DND-41 (cell line): ENCODE results near the gene SLC6A18.

ENCODE experiments used
- ATAC-seq: fragments of 200-7000 bp; cut with Tn5 transposase; 3 replicates; pipeline ENCODE4 v1.9.1; 2021; ENCODE audit warnings: low read depth; ENCODE audit not compliant: insufficient read depth
- DNase-seq: peaks from one replicate; pipeline ENCODE4 v3.0.0-alpha.2; 2020
- H2AFZ ChIP-seq: 2 replicates; pipeline ENCODE4 v1.6.0; 2012; ENCODE audit warnings: low read depth, low read length
- H3K27ac ChIP-seq: 2 replicates; pipeline ENCODE4 v1.5.1; 2012; ENCODE audit warnings: low read length, inconsistent platforms
- H3K27me3 ChIP-seq: fragments of 200-600 bp; sonication (generic); 2 replicates; pipeline ENCODE4 v1.6.0; 2012; ENCODE audit warnings: low read length, mild to moderate bottlenecking, inconsistent platforms; ENCODE audit not compliant: insufficient read depth, poor library complexity
- H3K36me3 ChIP-seq: 2 replicates; pipeline ENCODE4 v1.5.1; 2012; ENCODE audit warnings: low read length, inconsistent platforms; ENCODE audit not compliant: insufficient read depth
- H3K4me1 ChIP-seq: 2 replicates; pipeline ENCODE4 v1.5.1; 2012; ENCODE audit warnings: mild to moderate bottlenecking, low read length; ENCODE audit not compliant: insufficient read depth
- H3K4me2 ChIP-seq: 2 replicates; pipeline ENCODE4 v1.6.0; 2012; ENCODE audit warnings: mild to moderate bottlenecking, moderate library complexity, low read length, inconsistent platforms; ENCODE audit not compliant: insufficient read depth
- H3K4me3 ChIP-seq, 2 experiments: fragments of 200-600 bp in 1 of 2; shearing (Covaris generic) in 1 of 2; 2 replicates each; pipeline ENCODE4 v1.5.1; 2012 to 2016; ENCODE audit warnings: inconsistent platforms in 2 of 2, low read length in 2 of 2, mild to moderate bottlenecking in 2 of 2, low read depth in 1 of 2, moderate library complexity in 1 of 2
- H3K79me2 ChIP-seq: 2 replicates; pipeline ENCODE4 v1.6.0; 2012; ENCODE audit warnings: low read length, inconsistent platforms; ENCODE audit not compliant: insufficient read depth
- H3K9ac ChIP-seq: 2 replicates; pipeline ENCODE4 v1.6.0; 2012; ENCODE audit warnings: low read depth, mild to moderate bottlenecking, inconsistent platforms, low read length, moderate library complexity
- H3K9me3 ChIP-seq: 2 replicates; pipeline ENCODE4 v1.5.1; 2012; ENCODE audit warnings: low read length, moderate library complexity, mild to moderate bottlenecking, inconsistent platforms; ENCODE audit not compliant: insufficient read depth, severe bottlenecking
- H4K20me1 ChIP-seq: 2 replicates; pipeline ENCODE4 v1.6.0; 2012; ENCODE audit warnings: low read length; ENCODE audit not compliant: insufficient read depth
- CTCF ChIP-seq: IDR thresholded peaks from 2 replicates; pipeline ENCODE4 v1.5.1; 2012; ENCODE audit warnings: borderline replicate concordance, low read length, moderate library complexity, mild to moderate bottlenecking; ENCODE audit not compliant: poor library complexity, severe bottlenecking; ENCODE audit errors: extremely low read depth
- EZH2 ChIP-seq: IDR thresholded peaks from 3 replicates; pipeline ENCODE4 v1.6.1; 2012; ENCODE audit warnings: borderline replicate concordance, low read depth, mild to moderate bottlenecking, moderate library complexity, low read length, inconsistent platforms; ENCODE audit not compliant: severe bottlenecking

The SLC6A18 gene

DNA sequence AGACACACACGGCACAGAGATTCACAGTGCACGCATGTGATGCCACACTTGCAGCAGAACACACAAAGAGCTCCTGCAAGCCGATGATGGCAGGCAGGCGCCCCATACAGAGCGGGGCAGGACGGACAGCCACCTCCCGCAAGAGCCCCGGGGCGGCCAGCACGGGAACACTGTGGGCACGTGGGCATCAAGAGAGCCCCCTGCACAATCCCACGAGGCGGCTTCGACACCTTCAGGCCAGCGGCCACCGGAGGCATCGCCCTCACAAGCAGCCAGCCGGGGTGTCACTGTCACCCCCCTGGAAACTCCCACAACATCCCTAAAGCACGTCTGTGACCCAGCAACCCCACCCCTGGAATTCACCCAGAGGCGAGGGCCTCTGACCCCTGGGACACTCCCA, 51.7 kb downstream of the SLC6A18 start:
- no peaks in the 10 kb centered on the region for H3K27me3 ChIP-seq
- no peak for TF ChIP-seq CTCF
- TF ChIP-seq EZH2 = no peak
- H3K27ac ChIP-seq = no peak overlapping the region
- H3K9ac ChIP-seq = no peak overlapping the region
- peaks cover 23% of the 10 kb centered on the region for H3K36me3 ChIP-seq
- H3K9me3 ChIP-seq = peaks cover 2% of the 10 kb centered on the region
- no peak overlapping the region for H3K4me3 ChIP-seq
- no peak overlapping the region for H2AFZ ChIP-seq
- no peak overlapping the region for H3K4me2 ChIP-seq
- no peaks in the 10 kb centered on the region for H3K79me2 ChIP-seq
- no peaks in the 10 kb centered on the region; the same call in 1 of the 2 replicates for H4K20me1 ChIP-seq
- ATAC-seq (no peak), DNase-seq (no peak)
- peaks cover 18% of the 10 kb centered on the region for H3K4me1 ChIP-seq

DNA sequence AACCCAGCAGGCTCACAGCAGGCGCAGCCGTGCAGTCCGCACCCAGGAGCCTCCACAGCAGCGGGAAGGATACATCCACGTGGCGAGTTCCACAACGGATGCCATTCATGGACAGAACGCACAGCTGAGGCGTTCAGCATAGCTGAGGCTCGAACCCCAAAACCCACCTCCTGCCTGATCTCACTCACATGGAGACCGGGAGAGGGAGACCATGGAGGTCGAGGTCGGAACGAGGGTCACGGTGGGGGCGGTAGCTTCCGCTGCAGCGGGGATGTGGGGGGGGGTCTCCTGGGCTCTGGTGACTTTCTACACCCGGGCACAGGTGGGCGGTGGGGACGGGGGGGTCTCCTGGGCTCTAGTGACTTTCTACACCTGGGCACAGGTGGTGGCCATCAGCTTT, 52.1 kb downstream of the SLC6A18 start:
- no peak for TF ChIP-seq EZH2
- no peak for TF ChIP-seq CTCF

DNA sequence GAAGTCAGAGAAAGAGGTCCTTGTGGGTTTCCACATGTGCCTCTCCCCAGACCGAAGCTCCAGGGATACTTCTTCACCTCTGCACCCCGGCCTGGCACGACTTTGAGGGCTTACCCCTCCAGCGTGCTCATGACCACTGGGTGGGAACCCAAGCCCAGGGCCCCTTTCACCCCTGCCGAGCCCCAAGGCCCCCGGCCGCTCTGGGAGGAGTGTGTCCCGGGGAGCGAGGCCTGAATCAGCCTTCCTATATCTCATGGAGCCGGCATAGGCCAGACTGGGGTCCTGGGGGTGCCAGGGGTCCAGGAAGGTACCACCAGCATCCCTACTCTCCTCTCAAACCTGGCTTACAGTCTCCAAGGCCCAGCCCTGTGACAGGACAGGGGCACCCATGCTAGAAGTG, 52.6 kb downstream of the SLC6A18 start:
- H3K4me3 ChIP-seq = no peak overlapping the region
- peaks cover 2% of the 10 kb centered on the region for H3K9me3 ChIP-seq
- no peak overlapping the region for H3K9ac ChIP-seq
- no peaks in the 10 kb centered on the region for H3K27me3 ChIP-seq
- no peak overlapping the region for H3K4me2 ChIP-seq
- TF ChIP-seq EZH2 = no peak
- TF ChIP-seq CTCF = no peak
- no peak overlapping the region; the same call in 1 of the 2 replicates for H3K27ac ChIP-seq
- peaks cover 23% of the 10 kb centered on the region for H3K36me3 ChIP-seq
- H2AFZ ChIP-seq = no peak overlapping the region
- H3K79me2 ChIP-seq = no peaks in the 10 kb centered on the region
- no peaks in the 10 kb centered on the region; the same call in 1 of the 2 replicates for H4K20me1 ChIP-seq
- H3K4me1 ChIP-seq = peaks cover 18% of the 10 kb centered on the region
- no peak for ATAC-seq
- DNase-seq = no peak

More for the DNA sequence above, 52.1 kb downstream of the SLC6A18 start:
- H4K20me1 ChIP-seq = no peaks in the 10 kb centered on the region; the same call in 1 of the 2 replicates
- no peak overlapping the region for H3K9ac ChIP-seq
- ATAC-seq = no peak
- no peak for DNase-seq
- H2AFZ ChIP-seq = no peak overlapping the region
- no peak overlapping the region for H3K4me3 ChIP-seq
- H3K27ac ChIP-seq = no peak overlapping the region
- H3K36me3 ChIP-seq = peaks cover 23% of the 10 kb centered on the region
- H3K27me3 ChIP-seq = no peaks in the 10 kb centered on the region
- H3K4me1 ChIP-seq = peaks cover 18% of the 10 kb centered on the region
- H3K79me2 ChIP-seq = no peaks in the 10 kb centered on the region
- peaks cover 2% of the 10 kb centered on the region for H3K9me3 ChIP-seq
- H3K4me2 ChIP-seq = no peak overlapping the region

- DNase-seq (no peak), ATAC-seq (no peak)
- Histone ChIP-seq H2AFZ (no peak overlapping the region), H3K9ac (no peak overlapping the region), H4K20me1 (no peaks in the 10 kb centered on the region; the same call in 1 of the 2 replicates), H3K36me3 (peaks cover 23% of the 10 kb centered on the region), H3K79me2 (no peaks in the 10 kb centered on the region), H3K27ac (no peak overlapping the region; the same call in 1 of the 2 replicates), H3K4me1 (peaks cover 18% of the 10 kb centered on the region), H3K9me3 (peaks cover 2% of the 10 kb centered on the region), H3K4me3 (no peak overlapping the region), H3K4me2 (no peak overlapping the region), H3K27me3 (no peaks in the 10 kb centered on the region)
- TF ChIP-seq CTCF = no peak
These were observed 53.0 kb downstream of the SLC6A18 start for GRCh38 chr5:1278216-1278615.
